Tibial nerve (tissue), 4 donors: ENCODE measurements around the gene TRIP13.

Experiments used
- EP300 ChIP-seq, 2 donors: sonication (generic); formaldehyde crosslinking; IDR thresholded peaks; one replicate each; pipeline ENCODE4 v1.6.1; 2017; ENCODE audit warnings: antibody characterized with exemption in 2 of 2, mild to moderate bottlenecking in 1 of 2
- TF ChIP-seq, protein P1 (sequence below), 5 experiments: fragments of 200-600 bp in 3 of 5; fragments of 450-650 bp in 2 of 5; sonication (generic) in 3 of 5; IDR thresholded peaks; one replicate each; pipeline ENCODE4 v1.5.1; 2016 to 2019; ENCODE audit warnings: antibody characterized with exemption in 5 of 5, mild to moderate bottlenecking in 3 of 5, moderate library complexity in 2 of 5

- TF ChIP-seq EP300 (IDR thresholded peaks at IDR 0.05), result no peak
- TF ChIP-seq, protein P1, sequence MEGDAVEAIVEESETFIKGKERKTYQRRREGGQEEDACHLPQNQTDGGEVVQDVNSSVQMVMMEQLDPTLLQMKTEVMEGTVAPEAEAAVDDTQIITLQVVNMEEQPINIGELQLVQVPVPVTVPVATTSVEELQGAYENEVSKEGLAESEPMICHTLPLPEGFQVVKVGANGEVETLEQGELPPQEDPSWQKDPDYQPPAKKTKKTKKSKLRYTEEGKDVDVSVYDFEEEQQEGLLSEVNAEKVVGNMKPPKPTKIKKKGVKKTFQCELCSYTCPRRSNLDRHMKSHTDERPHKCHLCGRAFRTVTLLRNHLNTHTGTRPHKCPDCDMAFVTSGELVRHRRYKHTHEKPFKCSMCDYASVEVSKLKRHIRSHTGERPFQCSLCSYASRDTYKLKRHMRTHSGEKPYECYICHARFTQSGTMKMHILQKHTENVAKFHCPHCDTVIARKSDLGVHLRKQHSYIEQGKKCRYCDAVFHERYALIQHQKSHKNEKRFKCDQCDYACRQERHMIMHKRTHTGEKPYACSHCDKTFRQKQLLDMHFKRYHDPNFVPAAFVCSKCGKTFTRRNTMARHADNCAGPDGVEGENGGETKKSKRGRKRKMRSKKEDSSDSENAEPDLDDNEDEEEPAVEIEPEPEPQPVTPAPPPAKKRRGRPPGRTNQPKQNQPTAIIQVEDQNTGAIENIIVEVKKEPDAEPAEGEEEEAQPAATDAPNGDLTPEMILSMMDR (IDR thresholded peaks at IDR 0.05), result no peak
These were observed 21.5 kb downstream of the TRIP13 start for GRCh38 chr5:914174-914573.
